WTC11 (cell line): ENCODE results near the gene STK24. TPM values are rescaled to one million over a fixed set of nuclear protein-coding genes. Genes with fewer than 3 reads are reported as not detected.

Experiments used
- ATAC-seq: fragments of 200-7000 bp; cut with Tn5 transposase; 2 replicates; pipeline ENCODE4 v1.10.0; 2021; ENCODE audit warnings: mild to moderate bottlenecking, moderate library complexity
- CTCF ChIA-PET: fragments of 300-600 bp; sonication (Branson Sonifier 250); formaldehyde crosslinking; loops from one replicate; lab custom pipeline; 2021; ENCODE audit warnings: antibody characterized with exemption; lab: Charles Lee
- POLR2A ChIA-PET: fragments of 350-600 bp; sonication (Branson Sonifier 250); formaldehyde crosslinking; loops from one replicate; lab custom pipeline; 2021; ENCODE audit warnings: antibody characterized with exemption; lab: Charles Lee
- DNase-seq: peaks from one replicate; pipeline ENCODE4 v3.0.0; 2021; ENCODE audit warnings: low spot score
- H3K27ac Mint-ChIP-seq: 2 replicates; pipeline ENCODE4 v1.8.0; 2021; ENCODE audit warnings: mixed read lengths
- H3K27me3 Mint-ChIP-seq: 2 replicates; pipeline ENCODE4 v1.8.0; 2021; ENCODE audit warnings: low read depth, mild to moderate bottlenecking, moderate library complexity, mixed read lengths
- H3K36me3 Mint-ChIP-seq: 2 replicates; pipeline ENCODE4 v1.8.0; 2021; ENCODE audit warnings: mixed read lengths
- H3K4me1 Mint-ChIP-seq: 2 replicates; pipeline ENCODE4 v1.8.0; 2022; ENCODE audit warnings: mixed read lengths
- H3K4me3 Mint-ChIP-seq: 2 replicates; pipeline ENCODE4 v1.8.0; 2021; ENCODE audit warnings: mild to moderate bottlenecking, moderate library complexity, mixed read lengths
- H3K9me3 Mint-ChIP-seq: 2 replicates; pipeline ENCODE4 v1.8.0; 2021; ENCODE audit warnings: mixed read lengths
- AR ChIP-seq: fragments of 250-450 bp; sonication (Bioruptor Pico); IDR thresholded peaks from 2 replicates; pipeline ENCODE4 v1.9.0; 2021; ENCODE audit warnings: mild to moderate bottlenecking
- GRHL2 ChIP-seq: fragments of 250-450 bp; sonication (Bioruptor Pico); IDR thresholded peaks from 2 replicates; pipeline ENCODE4 v1.8.0; 2022; ENCODE audit warnings: mild to moderate bottlenecking, moderate library complexity; ENCODE audit not compliant: insufficient replicate concordance, severe bottlenecking
- HMGXB4 ChIP-seq: sonication (generic); formaldehyde crosslinking; IDR thresholded peaks from 2 replicates; pipeline ENCODE4 v1.8.1; 2023; ENCODE audit warnings: mild to moderate bottlenecking, moderate library complexity, missing genetic modification reagents
- IRF2 ChIP-seq: sonication (generic); formaldehyde crosslinking; IDR thresholded peaks from 2 replicates; pipeline ENCODE4 v1.8.0; 2022; ENCODE audit warnings: low read depth, missing genetic modification reagents, borderline replicate concordance
- MLX ChIP-seq: sonication (generic); formaldehyde crosslinking; IDR thresholded peaks from 2 replicates; pipeline ENCODE4 v1.8.1; 2023; ENCODE audit warnings: mild to moderate bottlenecking, missing genetic modification reagents, moderate library complexity
- NFE2L1 ChIP-seq: sonication (generic); formaldehyde crosslinking; IDR thresholded peaks from 2 replicates; pipeline ENCODE4 v1.8.1; 2023; ENCODE audit warnings: missing genetic modification reagents
- NR1H2 ChIP-seq: sonication (generic); formaldehyde crosslinking; IDR thresholded peaks from 2 replicates; pipeline ENCODE4 v1.9.0; 2021; ENCODE audit warnings: mild to moderate bottlenecking, moderate library complexity, missing genetic modification reagents
- RELA ChIP-seq: sonication (generic); formaldehyde crosslinking; IDR thresholded peaks from 2 replicates; pipeline ENCODE4 v1.8.1; 2022; ENCODE audit warnings: missing genetic modification reagents, mild to moderate bottlenecking, borderline replicate concordance
- STAT6 ChIP-seq: sonication (generic); formaldehyde crosslinking; conservative IDR thresholded peaks from 2 replicates; pipeline ENCODE4 v1.8.1; 2023; ENCODE audit warnings: mild to moderate bottlenecking, low read depth, missing genetic modification reagents, moderate library complexity
- TEAD4 ChIP-seq: sonication (generic); formaldehyde crosslinking; IDR thresholded peaks from 2 replicates; pipeline ENCODE4 v1.8.0; 2022; ENCODE audit warnings: mild to moderate bottlenecking, missing genetic modification reagents
- ZNF263 ChIP-seq: sonication (generic); formaldehyde crosslinking; IDR thresholded peaks from 2 replicates; pipeline ENCODE4 v1.8.1; 2022; ENCODE audit warnings: low read depth, mild to moderate bottlenecking, moderate library complexity, missing genetic modification reagents
- ZNF423 ChIP-seq: fragments of 250-450 bp; sonication (Bioruptor Pico); IDR thresholded peaks from 2 replicates; pipeline ENCODE4 v2.1.2; 2022; ENCODE audit warnings: mild to moderate bottlenecking, moderate library complexity
- total RNA-seq: library from RNA; stranded (reverse); gene quantifications from 3 replicates; pipeline ENCODE4 v1.2.3, GENCODE V29; 2021

Gene STK24
- total RNA-seq, 1 experiment from 2014 or later, result 138 TPM

GRCh38 chr13:98544104-98544710 is 32.7 kb downstream of the STK24 start:
- CTCF ChIA-PET, result interaction anchor here (0.6 to 1.3 kb wide), 3 partner anchors 47 to 99 kb away, joined by 3 to 4 read pairs (median 4); no protein-coding TSS in a partner anchor
- ATAC-seq, result peak; percentile 71
- H3K9me3 Mint-ChIP-seq, result no peaks in the 10 kb centered on the region
- POLR2A ChIA-PET, result no interaction called here
- peak overlapping the region; percentile 80 for H3K27ac Mint-ChIP-seq
- H3K4me3 Mint-ChIP-seq, result no peak overlapping the region; the same call in 1 of the 2 replicates
- DNase-seq, result peak; percentile 35
- H3K27me3 Mint-ChIP-seq, result no peaks in the 10 kb centered on the region
- peaks cover 5% of the 10 kb centered on the region for H3K36me3 Mint-ChIP-seq
- TF ChIP-seq TEAD4 (no peak), ZNF423 (peak; percentile 54; the same call in 1 of the 2 replicates)
- peaks cover 79% of the 10 kb centered on the region for H3K4me1 Mint-ChIP-seq

- Mint-ChIP-seq H3K27ac (peak overlapping the region; percentile 81), H3K4me1 (peaks cover 79% of the 10 kb centered on the region), H3K36me3 (no peaks in the 10 kb centered on the region), H3K9me3 (no peaks in the 10 kb centered on the region), H3K4me3 (no peak overlapping the region; the same call in 1 of the 2 replicates)
- ATAC-seq (no peak), DNase-seq (no peak)
- CTCF ChIA-PET, result interaction anchor here (0.6 to 1.3 kb wide), 3 partner anchors 46 to 98 kb away, joined by 3 to 4 read pairs (median 4); no protein-coding TSS in a partner anchor
- TF ChIP-seq RELA, result no peak
- no peak for TF ChIP-seq NFE2L1
- no peak for TF ChIP-seq STAT6
- no peak for TF ChIP-seq AR (CRISPR knock-in tag)
- no peak for TF ChIP-seq NR1H2 (CRISPR knock-in tag)
- no peak for TF ChIP-seq ZNF263
- no peak for TF ChIP-seq IRF2 (CRISPR knock-in tag)
- TF ChIP-seq HMGXB4, result no peak
- TF ChIP-seq GRHL2, result no peak
- no peak for TF ChIP-seq MLX (CRISPR knock-in tag)
- TF ChIP-seq, all 79 proteins: peak for 0
- POLR2A ChIA-PET, result no interaction called here
- no peaks in the 10 kb centered on the region for H3K27me3 Mint-ChIP-seq
Observed at GRCh38 chr13:98543378-98544103, 33.4 kb downstream of the STK24 start.
